GM18867 (cell line): ENCODE data around the gene KRT86.
"Not testable (repeated sequence)": the region's sequence is repeated elsewhere in the genome, so short reads cannot be mapped to it uniquely, and the experiment has no call there.

Source experiments
- ATAC-seq: cut with Tn5 transposase; IDR thresholded peaks from one replicate; pipeline ENCODE4 v1.9.1; 2021; ENCODE audit warnings: mild to moderate bottlenecking, moderate library complexity; ENCODE audit not compliant: unreplicated experiment

Gene KRT86

DNA sequence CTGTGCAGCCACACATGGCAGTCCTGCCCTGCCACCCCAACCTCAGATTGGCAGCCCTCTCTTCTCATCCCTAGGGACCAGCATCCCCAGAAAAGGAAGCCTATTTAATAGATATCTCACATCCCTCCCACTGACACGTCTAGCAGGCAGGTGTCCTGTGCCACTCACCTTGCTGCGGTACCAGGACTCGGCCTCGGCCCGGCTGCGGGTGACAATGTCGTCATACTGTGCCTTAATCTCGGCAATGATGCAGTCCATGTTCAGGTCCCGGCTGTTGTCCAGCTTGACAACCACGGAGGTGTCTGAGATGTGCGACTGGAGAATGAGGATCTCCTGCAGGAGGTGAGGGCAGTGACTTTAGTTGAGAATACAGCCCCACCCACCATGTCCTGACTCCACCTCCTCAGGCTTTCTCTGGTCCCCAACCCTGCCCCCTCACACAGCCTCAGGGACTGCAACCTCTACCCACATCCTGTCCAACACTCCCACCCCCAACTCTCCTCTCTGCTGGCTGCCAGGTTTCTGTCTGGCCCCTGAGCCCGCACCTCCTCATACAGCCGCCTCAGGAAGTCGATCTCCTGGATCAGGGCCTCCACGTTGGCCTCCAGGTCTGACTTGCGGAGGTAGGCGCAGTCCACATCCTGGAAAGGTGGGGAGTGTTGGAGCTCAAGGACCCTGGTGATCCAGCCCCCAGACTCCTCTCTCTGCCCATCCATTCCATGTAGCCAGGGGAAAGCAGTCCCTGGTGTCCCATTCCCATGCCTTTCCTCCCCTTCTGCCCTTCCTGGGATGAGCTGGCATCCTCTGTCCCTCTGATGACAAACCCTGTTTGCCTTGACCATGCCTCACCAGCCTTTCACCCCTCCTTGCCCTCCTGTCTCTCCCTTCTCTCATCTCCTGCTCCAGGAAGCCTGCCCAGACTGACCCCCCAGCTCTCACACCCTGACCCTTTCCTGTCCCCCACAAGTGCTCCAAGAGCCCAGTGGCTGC is 13.7 kb downstream of the KRT86 start:
- ATAC-seq: peak; percentile 83

DNA sequence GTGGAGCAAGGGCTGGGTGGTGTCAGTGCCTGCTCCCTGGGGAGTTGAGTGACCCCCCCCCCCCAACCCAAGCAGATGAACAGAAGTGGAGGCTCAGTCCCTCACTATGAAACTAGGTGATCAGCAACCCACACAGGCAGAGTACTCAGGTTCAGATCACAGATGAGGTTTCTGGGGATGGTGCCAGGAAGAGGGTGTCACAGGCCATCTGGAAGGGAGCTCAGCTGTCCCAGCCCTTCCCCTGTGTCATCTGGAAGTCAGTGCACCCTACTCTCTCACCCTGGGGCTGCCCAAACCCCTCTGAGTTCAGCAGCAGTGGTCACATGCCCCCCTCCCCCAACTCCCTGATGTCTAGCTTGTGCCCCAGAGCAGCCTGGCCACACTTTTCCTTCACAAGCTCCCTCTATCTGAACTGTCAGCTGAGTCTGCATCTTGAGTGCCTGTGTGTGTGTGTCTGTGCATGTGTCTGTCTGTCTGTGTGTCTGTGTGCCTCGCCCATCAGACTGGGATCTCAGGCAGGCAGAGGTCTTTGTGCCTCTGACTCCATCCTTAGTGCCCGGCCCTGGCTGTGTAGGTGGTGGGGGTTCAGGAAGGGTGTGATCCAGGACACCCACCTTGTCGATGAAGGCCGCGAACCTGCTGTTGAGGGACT is 16.2 kb downstream of the KRT86 start:
- ATAC-seq: not testable (repeated sequence)

DNA sequence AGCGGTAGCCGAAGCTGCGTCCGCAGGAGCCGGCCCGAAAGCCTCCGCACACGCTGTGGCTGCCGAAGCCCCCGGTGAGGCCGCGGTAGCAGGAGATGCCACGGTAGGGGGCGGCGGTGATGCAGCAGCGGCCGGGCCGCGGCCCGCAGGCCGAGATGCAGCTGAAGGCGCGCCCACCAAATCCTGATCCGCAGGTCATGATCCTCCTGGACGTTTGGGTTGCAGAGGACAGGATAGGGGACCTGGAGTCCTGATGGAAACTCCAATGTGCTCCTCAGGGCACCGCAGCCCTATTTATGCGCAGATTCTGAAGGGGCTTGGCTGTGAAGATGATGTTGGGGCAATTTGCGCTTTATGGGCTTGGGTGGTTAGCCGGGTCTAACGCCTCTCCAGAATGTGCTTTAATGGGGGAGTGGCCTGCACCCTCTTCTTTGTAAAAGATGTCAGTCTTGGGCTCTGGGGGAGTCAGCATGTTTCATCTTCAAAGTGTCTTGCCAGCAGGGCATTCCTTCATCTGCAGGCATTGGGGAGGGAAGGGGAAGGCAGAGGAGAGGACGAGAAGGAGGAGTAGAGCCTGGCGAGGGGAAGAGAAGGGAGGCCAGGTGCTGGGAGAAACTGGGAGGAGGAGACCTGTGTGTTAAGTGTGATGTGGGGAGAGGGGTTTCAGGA is 17.0 kb downstream of the KRT86 start, which contains the start of gene KRT81:
Gene KRT81, minus strand, starts transcription at position 268 of the 669 bp plus-strand sequence. Its CDS starts 69 bp downstream, at position 199.
- ATAC-seq: no peak

DNA sequence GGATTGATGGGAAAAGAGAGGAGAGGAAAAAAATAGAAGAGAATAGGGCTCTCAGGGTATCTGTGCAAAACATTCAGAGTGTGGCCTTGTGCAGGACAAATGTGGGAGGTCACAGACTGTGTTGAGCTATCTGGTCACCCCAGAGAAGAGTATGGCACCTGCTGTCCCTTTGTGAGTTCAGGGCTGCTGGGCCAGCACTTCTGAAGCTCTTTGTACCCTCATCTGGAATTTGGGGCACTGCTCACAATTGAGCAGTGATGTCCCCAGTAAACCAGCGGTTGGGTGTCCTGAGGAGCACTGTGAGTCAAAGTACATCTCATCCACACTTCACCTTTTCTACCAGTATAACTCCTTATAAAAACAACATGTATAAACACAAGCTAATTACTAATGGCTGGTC is 19.5 kb downstream of the KRT86 start:
- no peak for ATAC-seq

DNA sequence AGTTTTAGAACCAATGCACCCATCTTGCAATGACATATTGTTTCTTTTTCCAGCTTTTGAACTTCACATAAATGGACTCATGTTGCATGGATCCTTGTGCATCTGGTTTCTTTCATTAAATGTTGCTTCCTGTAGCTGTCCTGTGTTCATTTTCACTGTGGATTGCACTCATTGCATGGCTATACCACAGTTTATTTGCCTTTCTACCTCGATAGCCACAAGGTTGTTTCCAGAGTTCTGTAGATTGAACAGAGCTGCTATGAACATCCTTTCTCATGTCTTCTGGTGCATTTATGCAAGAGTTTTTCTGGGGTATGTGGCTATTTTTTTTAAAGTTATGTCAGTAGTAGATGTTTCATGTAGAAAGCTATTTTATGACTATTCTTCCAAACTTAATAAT is 20.4 kb downstream of the KRT86 start:
- no peak for ATAC-seq

DNA sequence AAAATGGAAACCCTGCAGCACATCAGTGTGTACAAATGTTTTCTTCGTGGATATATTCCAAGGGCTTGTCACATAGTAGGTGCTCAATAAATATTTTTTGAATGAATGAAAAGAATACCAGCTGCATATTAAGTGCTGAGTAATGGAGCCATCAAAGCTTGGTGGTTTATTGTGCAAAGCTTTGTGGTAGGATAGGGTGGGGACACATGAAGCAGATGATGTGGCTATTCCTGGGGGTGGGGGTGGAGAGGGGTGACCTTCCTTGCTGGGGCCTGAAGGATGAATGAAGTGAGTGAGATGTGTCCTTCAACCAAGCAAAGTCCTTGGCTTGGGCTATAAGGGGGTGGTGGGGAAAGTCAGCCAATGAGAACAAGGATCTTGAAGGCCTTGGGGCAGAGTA is 21.2 kb downstream of the KRT86 start:
- no peak for ATAC-seq

DNA sequence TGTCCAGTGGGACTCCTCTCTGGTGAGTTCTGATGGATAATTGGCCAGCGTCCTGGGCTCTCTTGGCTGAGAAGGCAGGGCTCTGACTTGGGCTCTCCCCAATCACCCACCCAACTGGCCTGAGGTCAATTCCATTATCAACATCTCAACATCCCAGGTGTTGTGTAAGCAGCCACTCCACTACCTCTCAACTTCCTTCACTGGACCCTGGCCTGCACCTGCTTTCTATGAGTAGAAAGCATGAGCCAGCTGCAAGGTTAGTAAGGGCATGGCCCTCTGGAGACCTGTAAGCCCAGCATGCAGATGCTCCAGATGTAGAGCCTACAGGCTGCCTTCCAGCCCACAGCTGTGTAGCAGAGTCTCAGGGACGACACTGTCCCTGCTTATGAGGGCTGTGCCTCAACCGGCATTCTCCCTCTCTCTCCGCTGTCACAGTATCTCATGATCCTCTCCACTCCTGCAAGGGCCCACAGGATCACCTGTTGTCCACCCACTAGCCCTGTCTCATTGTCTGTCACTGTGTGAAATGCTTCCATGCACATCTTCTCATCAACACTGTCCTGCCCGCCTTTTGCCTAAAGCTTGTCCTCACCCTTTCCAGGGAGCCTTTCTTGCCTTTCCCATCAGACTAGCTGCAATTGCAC is 22.2 kb downstream of the KRT86 start:
- ATAC-seq: no peak

DNA sequence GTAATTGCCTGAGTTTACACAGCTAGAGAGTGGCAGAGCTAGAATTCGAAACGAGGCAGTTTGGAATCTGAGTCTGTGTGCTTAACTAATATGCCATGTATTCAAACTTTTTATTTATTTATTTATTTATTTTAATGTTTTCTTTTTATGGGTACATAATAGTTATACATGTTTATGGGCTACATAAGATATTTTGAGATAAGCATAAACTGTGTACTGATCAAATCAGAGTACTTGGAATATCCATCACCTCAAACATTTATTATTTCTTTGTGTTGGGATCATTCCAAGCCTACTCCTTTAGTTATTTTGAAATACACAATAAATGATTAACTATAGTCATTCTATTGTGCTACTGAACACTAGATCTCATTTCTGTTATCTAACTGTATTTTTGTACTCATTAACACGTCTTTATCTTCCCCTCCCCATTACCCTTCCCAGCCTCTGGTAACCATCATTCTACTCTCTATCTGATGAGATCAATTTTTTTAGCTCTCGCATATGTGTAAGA is 24.3 kb downstream of the KRT86 start:
- ATAC-seq: no peak

DNA sequence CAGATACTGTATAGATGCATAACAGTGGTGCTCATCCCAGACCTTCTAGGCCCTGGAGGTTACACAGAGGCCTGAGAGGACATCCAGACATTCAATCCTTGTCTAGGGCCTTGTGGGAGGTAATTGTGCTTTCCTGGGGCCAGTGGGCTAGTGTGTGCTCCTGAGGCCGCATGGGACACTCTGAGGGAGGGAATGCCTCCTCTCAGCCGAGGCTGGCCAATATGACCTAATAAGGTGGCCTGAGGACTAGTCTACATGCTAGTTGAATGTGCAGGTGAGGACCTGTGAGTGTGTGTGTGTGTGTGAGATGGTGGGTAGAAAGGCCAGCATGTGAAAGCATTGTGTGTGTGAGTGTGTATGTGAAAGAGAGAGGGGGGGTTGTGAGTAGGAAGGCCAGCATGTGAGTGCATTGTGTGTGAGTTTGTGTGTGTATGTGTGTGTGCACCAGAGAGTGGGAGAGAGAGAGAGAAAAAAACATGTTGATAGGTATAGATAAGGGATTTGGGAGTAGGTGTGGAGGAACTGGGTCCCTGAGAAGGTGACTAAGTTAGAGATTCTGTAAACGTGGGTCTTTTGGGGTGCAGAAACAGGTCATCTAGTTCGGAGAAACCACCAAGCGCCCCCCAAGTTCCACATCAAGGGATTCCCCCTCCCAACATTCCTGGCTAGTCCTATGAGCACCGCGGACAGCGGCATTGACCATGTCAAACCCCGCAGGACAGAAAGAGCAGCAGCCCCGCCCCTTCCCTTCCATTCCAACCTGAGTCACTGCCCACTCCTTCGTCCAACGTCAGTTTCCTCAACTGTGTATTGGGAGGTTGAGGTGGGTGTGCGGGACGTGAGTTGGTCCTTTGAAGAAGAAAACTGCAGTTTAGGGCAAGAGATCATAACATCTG is 26.6 kb downstream of the KRT86 start:
- ATAC-seq: no peak

DNA sequence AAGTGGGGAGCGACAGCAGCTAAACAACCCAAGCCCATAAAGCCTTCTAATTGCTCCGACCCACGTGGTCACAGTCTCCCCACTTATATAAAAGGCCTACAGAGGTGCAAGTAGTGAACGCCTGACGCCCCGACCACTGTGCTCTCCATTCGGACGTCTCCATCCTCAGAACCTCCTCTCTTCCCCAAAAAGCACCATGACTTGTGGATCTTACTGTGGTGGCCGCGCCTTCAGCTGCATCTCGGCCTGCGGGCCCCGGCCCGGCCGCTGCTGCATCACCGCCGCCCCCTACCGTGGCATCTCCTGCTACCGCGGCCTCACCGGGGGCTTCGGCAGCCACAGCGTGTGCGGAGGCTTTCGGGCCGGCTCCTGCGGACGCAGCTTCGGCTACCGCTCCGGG is 27.3 kb downstream of the KRT86 start:
- ATAC-seq: not testable (repeated sequence)

DNA sequence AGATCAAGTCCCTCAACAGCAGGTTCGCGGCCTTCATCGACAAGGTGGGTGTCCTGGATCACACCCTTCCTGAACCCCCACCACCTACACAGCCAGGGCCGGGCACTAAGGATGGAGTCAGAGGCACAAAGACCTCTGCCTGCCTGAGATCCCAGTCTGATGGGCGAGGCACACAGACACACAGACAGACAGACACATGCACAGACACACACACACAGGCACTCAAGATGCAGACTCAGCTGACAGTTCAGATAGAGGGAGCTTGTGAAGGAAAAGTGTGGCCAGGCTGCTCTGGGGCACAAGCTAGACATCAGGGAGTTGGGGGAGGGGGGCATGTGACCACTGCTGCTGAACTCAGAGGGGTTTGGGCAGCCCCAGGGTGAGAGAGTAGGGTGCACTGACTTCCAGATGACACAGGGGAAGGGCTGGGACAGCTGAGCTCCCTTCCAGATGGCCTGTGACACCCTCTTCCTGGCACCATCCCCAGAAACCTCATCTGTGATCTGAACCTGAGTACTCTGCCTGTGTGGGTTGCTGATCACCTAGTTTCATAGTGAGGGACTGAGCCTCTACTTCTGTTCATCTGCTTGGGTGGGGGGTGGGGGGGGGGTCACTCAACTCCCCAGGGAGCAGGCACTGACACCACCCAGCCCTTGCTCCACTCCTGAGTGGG is 27.9 kb downstream of the KRT86 start:
- not testable (repeated sequence) for ATAC-seq

DNA sequence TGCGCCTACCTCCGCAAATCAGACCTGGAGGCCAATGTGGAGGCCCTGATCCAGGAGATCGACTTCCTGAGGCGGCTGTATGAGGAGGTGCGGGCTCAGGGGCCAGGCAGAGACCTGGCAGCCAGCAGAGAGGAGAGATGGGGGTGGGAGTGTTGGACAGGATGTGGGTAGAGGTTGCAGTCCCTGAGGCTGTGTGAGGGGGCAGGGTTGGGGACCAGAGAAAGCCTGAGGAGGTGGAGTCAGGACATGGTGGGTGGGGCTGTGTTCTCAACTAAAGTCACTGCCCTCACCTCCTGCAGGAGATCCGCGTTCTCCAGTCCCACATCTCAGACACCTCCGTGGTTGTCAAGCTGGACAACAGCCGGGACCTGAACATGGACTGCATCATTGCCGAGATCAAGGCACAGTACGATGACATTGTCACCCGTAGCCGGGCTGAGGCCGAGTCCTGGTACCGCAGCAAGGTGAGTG is 30.5 kb downstream of the KRT86 start:
- ATAC-seq: peak; percentile 83

DNA sequence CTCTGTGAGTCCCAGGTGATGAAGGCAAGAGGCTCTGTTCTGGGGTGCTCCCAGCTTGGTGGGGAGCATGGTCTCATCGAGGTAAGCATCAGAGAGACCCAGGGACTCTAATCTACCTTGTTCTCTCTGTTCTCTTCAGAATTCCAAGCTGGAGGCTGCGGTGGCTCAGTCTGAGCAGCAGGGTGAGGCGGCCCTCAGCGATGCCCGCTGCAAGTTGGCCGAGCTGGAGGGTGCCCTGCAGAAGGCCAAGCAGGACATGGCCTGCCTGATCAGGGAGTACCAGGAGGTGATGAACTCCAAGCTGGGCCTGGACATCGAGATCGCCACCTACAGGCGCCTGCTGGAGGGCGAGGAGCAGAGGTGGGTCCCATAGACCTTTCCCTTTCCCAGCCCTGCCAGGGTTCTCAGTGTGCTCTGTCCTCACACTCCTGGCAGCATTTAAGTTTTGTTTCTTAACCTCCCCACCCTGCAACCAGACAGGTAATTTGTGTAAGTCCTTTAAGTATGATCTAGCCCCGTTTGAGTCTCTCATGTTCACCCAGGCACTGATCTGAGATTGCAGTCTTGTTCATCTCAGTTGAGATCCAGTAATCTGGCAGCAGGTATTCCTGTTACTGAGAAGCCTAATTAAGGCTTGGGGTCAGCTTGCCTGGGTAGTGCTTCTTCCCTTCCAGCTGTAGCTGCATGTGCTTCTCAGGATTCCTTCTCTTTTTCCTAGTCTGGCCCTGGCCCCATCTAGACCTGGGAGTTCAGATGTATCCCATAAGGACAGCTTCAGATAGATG is 31.7 kb downstream of the KRT86 start:
- ATAC-seq: no peak

DNA sequence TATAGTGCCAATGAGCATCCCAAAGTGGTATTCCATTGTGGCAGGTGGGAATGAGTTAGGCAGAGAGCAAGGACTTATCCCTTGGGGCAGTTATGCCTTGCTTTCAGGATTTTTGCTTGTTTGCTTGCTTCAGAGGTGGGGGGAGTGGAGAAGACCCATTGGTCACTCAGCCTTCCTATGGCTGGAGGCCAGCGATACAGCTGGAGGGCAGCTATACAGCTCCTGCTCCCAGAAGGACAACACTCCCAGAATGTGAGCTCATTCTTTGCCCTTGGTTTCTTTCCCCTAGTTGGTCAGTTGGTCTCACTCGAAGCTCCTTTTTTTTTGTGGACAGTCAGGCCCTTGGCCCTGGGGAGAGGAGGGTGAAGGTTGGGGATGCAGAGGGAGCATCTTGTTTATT is 32.3 kb downstream of the KRT86 start:
- ATAC-seq: no peak

DNA sequence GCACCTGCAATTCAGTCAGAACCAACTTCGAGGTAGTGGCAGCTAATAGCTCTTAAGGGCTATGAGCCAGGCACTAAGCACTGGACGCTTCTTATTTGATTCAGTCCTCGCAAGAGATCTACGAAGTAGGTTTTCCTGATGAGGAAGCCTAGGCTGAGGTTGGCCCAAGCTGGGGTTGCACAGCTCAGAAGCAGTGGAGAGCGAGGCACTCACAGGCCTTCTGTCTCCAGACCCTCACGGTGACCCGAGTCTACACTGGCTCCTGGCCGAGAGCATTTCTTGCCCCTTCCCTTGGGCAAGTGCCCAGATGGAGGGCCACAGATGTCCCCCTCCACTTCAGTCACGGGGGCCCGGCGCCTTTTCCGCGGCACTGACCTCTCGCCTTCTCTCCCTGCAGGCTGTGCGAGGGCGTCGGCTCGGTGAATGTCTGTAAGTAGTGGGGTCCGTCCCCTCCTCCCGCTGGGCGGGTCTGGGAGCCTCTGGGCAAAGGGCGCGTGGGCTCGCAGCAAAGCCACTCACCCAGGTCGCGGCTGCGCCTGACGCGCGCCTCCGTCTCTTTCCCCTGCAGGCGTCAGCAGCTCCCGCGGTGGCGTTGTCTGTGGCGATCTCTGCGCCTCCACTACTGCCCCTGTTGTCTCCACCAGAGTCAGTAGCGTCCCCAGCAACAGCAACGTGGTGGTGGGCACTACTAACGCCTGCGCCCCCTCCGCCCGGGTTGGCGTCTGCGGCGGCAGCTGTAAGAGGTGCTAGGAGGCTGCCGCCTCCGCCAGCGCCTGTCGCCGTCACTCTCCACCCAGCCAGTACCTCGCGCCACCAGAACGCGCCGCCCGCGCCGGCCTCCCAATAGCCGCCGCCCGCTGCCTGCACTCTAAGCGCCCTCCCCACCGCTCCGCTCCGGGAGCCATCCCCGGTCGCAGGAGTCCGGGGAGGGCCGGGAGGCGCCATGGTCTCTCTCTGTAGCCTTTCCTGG is 33.7 kb downstream of the KRT86 start:
- no peak for ATAC-seq

DNA sequence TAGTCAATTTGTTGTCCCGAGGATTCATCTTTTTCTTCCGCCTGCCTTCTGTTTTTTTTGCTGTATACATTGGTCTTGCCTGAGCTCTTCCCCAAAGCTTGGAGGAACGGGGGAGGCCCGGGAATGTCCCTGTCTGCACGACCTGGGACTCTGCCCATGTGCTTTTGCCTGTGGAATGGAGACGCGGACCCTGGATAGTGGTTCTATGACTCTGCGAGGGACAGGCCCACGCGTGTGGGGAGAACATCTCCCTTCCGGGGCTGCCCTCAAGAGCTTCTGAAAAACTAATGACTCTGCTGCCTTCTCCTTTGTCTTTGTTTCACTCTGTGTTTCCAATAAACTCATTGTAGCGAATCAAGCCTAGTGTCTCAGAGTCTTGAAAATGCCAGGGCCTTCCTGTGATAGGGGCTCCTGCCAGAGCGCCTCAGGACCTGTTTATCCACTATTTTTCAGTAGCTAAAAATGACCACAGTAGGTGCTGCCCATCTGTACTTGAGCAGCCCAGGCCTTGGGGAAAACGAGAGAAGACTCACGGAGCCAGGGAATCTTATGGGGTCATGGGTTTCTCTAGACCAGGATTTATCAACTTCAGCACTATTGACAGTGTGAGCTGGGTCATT is 34.5 kb downstream of the KRT86 start:
- ATAC-seq: no peak
